DND-41 (cell line): Measurements from ENCODE around the gene TMEM145.

Experiments used
- CTCF ChIP-seq: IDR thresholded peaks from 2 replicates; pipeline ENCODE4 v1.5.1; 2012; ENCODE audit warnings: borderline replicate concordance, low read length, moderate library complexity, mild to moderate bottlenecking; ENCODE audit not compliant: poor library complexity, severe bottlenecking; ENCODE audit errors: extremely low read depth
- EZH2 ChIP-seq: IDR thresholded peaks from 3 replicates; pipeline ENCODE4 v1.6.1; 2012; ENCODE audit warnings: borderline replicate concordance, low read depth, mild to moderate bottlenecking, moderate library complexity, low read length, inconsistent platforms; ENCODE audit not compliant: severe bottlenecking

- TF ChIP-seq EZH2: no peak
- TF ChIP-seq CTCF: peak; percentile 99
Observed at GRCh38 chr19:42325308-42325895, 12.3 kb downstream of the TMEM145 start, which contains the start of gene MEGF8.
